ENCODE data around the gene TMEM145. TPM values are rescaled to one million over a fixed set of nuclear protein-coding genes. Genes with fewer than 3 reads are reported as not detected.
A peak's percentile ranks its signal among the peaks of the same experiment; 100 is the strongest.

TMEM145 gene
- total and polyA plus RNA-seq, 8 donors = 0.37 to 44.3 (median 0.61) TPM; not detected in 3

GRCh38 chr19:42271861-42272534 lies 41.1 kb upstream of the TMEM145 start:
- Histone ChIP-seq H3K36me3 (peaks cover 30 to 47% (median 44%) of the 10 kb centered on the region in 4 donors), H3K9me3 (no peaks in the 10 kb centered on the region), H3K4me3 (no peak overlapping the region), H3K27ac (peak overlapping the region in 2 of 5 donors; percentile 97 to 99), H3K27me3 (no peaks in the 10 kb centered on the region), H3K4me1 (peaks cover 37 to 76% (median 64%) of the 10 kb centered on the region in 4 donors)
- no peak for DNase-seq
- 89 to 94% (median 89%) methylated on average over 20 to 35 of the region's 35 CpGs for WGBS, 5 donors
- intact Hi-C loops (cut with DNase I; ENCODE audit: low total_unique reads) = no loop called here
- TF ChIP-seq POLR2AphosphoS5 (IDR thresholded peaks at IDR 0.05) (no peak), CTCF (IDR thresholded peaks at IDR 0.05) (no peak), EP300 (IDR thresholded peaks at IDR 0.05) (no peak), POLR2A (IDR thresholded peaks at IDR 0.05) (no peak)

DNA sequence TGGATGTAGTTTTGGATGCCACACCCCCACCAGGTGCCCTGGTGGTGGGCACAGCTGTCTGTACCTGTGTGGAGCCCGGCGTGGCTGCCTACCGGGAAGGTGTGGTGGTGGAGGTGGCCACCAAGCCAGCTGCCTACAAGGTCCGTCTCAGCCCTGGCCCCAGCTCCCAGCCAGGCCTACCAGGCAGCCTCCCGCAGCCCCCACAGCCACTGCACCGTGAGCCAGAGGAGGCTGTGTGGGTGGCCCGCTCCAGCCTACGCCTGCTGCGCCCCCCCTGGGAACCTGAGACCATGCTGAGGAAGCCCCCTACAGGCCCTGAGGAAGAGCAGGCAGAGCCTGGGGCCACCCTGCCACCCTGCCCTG lies 40.6 kb upstream of the TMEM145 start:
- intact Hi-C loops (cut with DNase I; ENCODE audit: low total_unique reads) = no loop called here
- Histone ChIP-seq H3K36me3 (peaks cover 30 to 47% (median 44%) of the 10 kb centered on the region in 4 donors), H3K27ac (no peak overlapping the region), H3K4me1 (peaks cover 41 to 76% (median 68%) of the 10 kb centered on the region in 4 donors), H3K4me3 (no peak overlapping the region), H3K27me3 (no peaks in the 10 kb centered on the region), H3K9me3 (no peaks in the 10 kb centered on the region)
- no peak for DNase-seq
- TF ChIP-seq CTCF (IDR thresholded peaks at IDR 0.05) (no peak), EP300 (IDR thresholded peaks at IDR 0.05) (no peak), POLR2A (IDR thresholded peaks at IDR 0.05) (no peak), POLR2AphosphoS5 (IDR thresholded peaks at IDR 0.05) (no peak)
- 80 to 91% (median 86%) methylated on average over 3 to 9 of the region's 9 CpGs for WGBS, 5 donors

GRCh38 chr19:42272989-42273406 lies 40.1 kb upstream of the TMEM145 start:
- TF ChIP-seq POLR2A (IDR thresholded peaks at IDR 0.05) (no peak), POLR2AphosphoS5 (IDR thresholded peaks at IDR 0.05) (no peak)
- no peaks in the 10 kb centered on the region for H3K9me3 ChIP-seq
- DNase-seq = no peak
- H3K27me3 ChIP-seq = no peaks in the 10 kb centered on the region
- peaks cover 30 to 47% (median 44%) of the 10 kb centered on the region in 4 donors for H3K36me3 ChIP-seq
- 94 to 97% (median 95%) methylated on average over 4 to 23 of the region's 23 CpGs for WGBS, 5 donors
- H3K27ac ChIP-seq = no peak overlapping the region
- peaks cover 42 to 76% (median 68%) of the 10 kb centered on the region in 4 donors for H3K4me1 ChIP-seq
- intact Hi-C loops (cut with DNase I; ENCODE audit: low total_unique reads) = no loop called here
- H3K4me3 ChIP-seq = no peak overlapping the region

DNA sequence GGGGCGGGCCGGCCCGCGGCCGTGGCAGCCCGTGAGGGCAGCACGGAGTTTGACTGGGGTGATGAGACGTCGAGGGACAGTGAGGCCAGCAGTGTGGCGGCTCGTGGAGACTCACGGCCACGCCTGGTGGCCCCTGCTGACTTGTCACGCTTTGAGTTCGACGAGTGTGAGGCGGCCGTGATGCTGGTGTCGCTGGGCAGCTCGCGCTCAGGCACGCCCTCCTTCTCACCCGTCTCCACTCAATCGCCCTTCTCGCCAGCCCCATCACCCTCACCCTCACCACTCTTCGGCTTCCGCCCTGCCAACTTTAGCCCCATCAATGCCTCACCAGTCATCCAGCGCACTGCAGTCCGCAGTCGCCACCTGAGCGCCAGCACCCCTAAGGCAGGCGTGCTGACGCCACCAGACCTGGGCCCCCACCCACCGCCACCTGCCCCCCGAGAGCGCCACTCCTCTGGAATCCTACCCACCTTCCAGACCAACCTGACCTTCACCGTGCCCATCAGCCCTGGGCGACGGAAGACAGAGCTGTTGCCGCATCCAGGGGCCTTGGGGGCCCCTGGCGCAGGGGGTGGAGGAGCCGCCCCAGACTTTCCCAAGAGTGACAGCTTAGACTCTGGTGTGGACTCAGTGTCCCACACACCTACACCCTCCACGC lies 39.6 kb upstream of the TMEM145 start:
- H3K4me1 ChIP-seq = peaks cover 48 to 80% (median 73%) of the 10 kb centered on the region in 4 donors
- peak overlapping the region in 1 of 5 donors; percentile 36 for H3K27ac ChIP-seq
- no peaks in the 10 kb centered on the region for H3K27me3 ChIP-seq

GRCh38 chr19:42274065-42274682 lies 38.9 kb upstream of the TMEM145 start:
- Histone ChIP-seq H3K4me1 (peaks cover 54 to 87% (median 79%) of the 10 kb centered on the region in 4 donors), H3K4me3 (no peak overlapping the region), H3K27ac (peak overlapping the region in 2 of 5 donors; percentile 0 to 36), H3K27me3 (no peaks in the 10 kb centered on the region), H3K36me3 (peaks cover 30 to 47% (median 44%) of the 10 kb centered on the region in 4 donors), H3K9me3 (no peaks in the 10 kb centered on the region)
- TF ChIP-seq EP300 (IDR thresholded peaks at IDR 0.05) = no peak
- TF ChIP-seq POLR2AphosphoS5 (IDR thresholded peaks at IDR 0.05) = no peak
- TF ChIP-seq POLR2A (IDR thresholded peaks at IDR 0.05) = no peak
- no peak for TF ChIP-seq CTCF (IDR thresholded peaks at IDR 0.05)
- intact Hi-C loops (cut with DNase I; ENCODE audit: low total_unique reads) = no loop called here
- WGBS, 5 donors = 90 to 93% (median 92%) methylated on average over 18 to 22 of the region's 22 CpGs
- peak in 1 of 2 donors; percentile 10 for DNase-seq

More for the DNA sequence above, 39.6 kb upstream of the TMEM145 start:
- TF ChIP-seq POLR2AphosphoS5 (IDR thresholded peaks at IDR 0.05) = no peak
- WGBS, 5 donors = 92 to 96% (median 94%) methylated on average over 40 to 43 of the region's 43 CpGs
- intact Hi-C loops (cut with DNase I; ENCODE audit: low total_unique reads) = no loop called here
- no peaks in the 10 kb centered on the region for H3K9me3 ChIP-seq
- peaks cover 30 to 47% (median 44%) of the 10 kb centered on the region in 4 donors for H3K36me3 ChIP-seq
- no peak for DNase-seq
- H3K4me3 ChIP-seq = no peak overlapping the region

Data from stomach (tissue), 9 donors.